ENCODE data around the gene CEP126. TPM values are rescaled to one million over a fixed set of nuclear protein-coding genes. Genes with fewer than 3 reads are reported as not detected.
A peak's percentile ranks its signal among the peaks of the same experiment; 100 is the strongest.

The CEP126 gene
- total and polyA plus RNA-seq, 2 experiments from 2014 or later, result 1.4 to 2.3 TPM

- Histone ChIP-seq H3K4me3 (no peak overlapping the region), H3K9me2 (ENCODE audit: insufficient read depth) (no peaks in the 10 kb centered on the region), H3K4me1 (ENCODE audit: insufficient read depth) (peaks cover 8% of the 10 kb centered on the region), H2AFZ (no peak overlapping the region), H3K4me2 (no peak overlapping the region), H3K36me3 (ENCODE audit: insufficient read depth) (no peaks in the 10 kb centered on the region), H3K27ac (ENCODE audit: low read depth) (no peak overlapping the region), H3K27me3 (ENCODE audit: insufficient read depth) (no peaks in the 10 kb centered on the region), H3K79me2 (replicated peaks; ENCODE audit: insufficient read depth) (no peaks in the 10 kb centered on the region), H3F3A (replicated peaks; ENCODE audit: low read depth) (no peaks in the 10 kb centered on the region), H4K20me1 (replicated peaks; ENCODE audit: insufficient read depth) (no peaks in the 10 kb centered on the region)
- no peak for TF ChIP-seq ZNF331 (CRISPR knock-in tag; IDR thresholded peaks at IDR 0.05; ENCODE audit: low read depth)
- TF ChIP-seq JUNB (IDR thresholded peaks at IDR 0.05; ENCODE audit: unreplicated experiment), result no peak
- TF ChIP-seq ETS1 (IDR thresholded peaks at IDR 0.05), result no peak
- TF ChIP-seq REST (IDR thresholded peaks at IDR 0.05; ENCODE audit: unreplicated experiment), result no peak
- ATAC-seq, result no peak
- DNase-seq (ENCODE audit: low spot score), result no peak
- Mint-ChIP-seq H3K9me3 (no peaks in the 10 kb centered on the region), H3K36me3 (ENCODE audit: low read depth) (no peaks in the 10 kb centered on the region), H3K4me3 (no peak overlapping the region), H3K27me3 (ENCODE audit: insufficient read depth, low read depth, poor library complexity) (no peaks in the 10 kb centered on the region), H3K4me1 (peaks cover 4% of the 10 kb centered on the region; the same call in 2 of the 3 replicates), H3K27ac (no peak overlapping the region)
These were observed 5.7 kb upstream of the CEP126 start for GRCh38 chr11:101909087-101909486.

GRCh38 chr11:101912823-101913284, 2.0 kb upstream of the CEP126 start:
- Histone ChIP-seq H3K27ac (ENCODE audit: low read depth) (no peak overlapping the region), H3K9me2 (ENCODE audit: insufficient read depth) (no peaks in the 10 kb centered on the region), H4K20me1 (replicated peaks; ENCODE audit: insufficient read depth) (no peaks in the 10 kb centered on the region), H3K4me3 (no peak overlapping the region), H3K4me2 (0 out of 2 replicates have a peak overlapping the region, but pooled peaks have one; percentile 18), H3F3A (replicated peaks; ENCODE audit: low read depth) (no peaks in the 10 kb centered on the region), H3K27me3 (ENCODE audit: insufficient read depth) (no peaks in the 10 kb centered on the region), H3K36me3 (ENCODE audit: insufficient read depth) (no peaks in the 10 kb centered on the region), H3K79me2 (replicated peaks; ENCODE audit: insufficient read depth) (no peaks in the 10 kb centered on the region), H2AFZ (no peak overlapping the region), H3K4me1 (ENCODE audit: insufficient read depth) (peaks cover 29% of the 10 kb centered on the region)
- Mint-ChIP-seq H3K9me3 (no peaks in the 10 kb centered on the region), H3K27ac (no peak overlapping the region), H3K36me3 (ENCODE audit: low read depth) (no peaks in the 10 kb centered on the region), H3K27me3 (ENCODE audit: insufficient read depth, low read depth, poor library complexity) (peaks cover 5% of the 10 kb centered on the region), H3K4me1 (peaks cover 23% of the 10 kb centered on the region), H3K4me3 (no peak overlapping the region)
- ATAC-seq, result no peak
- TF ChIP-seq ZNF114 (CRISPR knock-in tag; IDR thresholded peaks at IDR 0.05), result no peak
- TF ChIP-seq CTCF (conservative IDR thresholded peaks at IDR 0.05; ENCODE audit: low read depth in 2 of 2), result peak in 1 of 2 experiments; percentile 34; a peak in 1 of 4 replicates
- DNase-seq (ENCODE audit: low spot score), result no peak

All from GM23338 (cell line).